Trophoblast cell (in vitro differentiated cells and primary cell): ENCODE results near the gene ZNF32.
"Not testable (repeated sequence)": the region's sequence is repeated elsewhere in the genome, so short reads cannot be mapped to it uniquely, and the experiment has no call there.

Source experiments
- DNase-seq, 2 donors: peaks; one replicate each; pipeline ENCODE4 v3.0.0-alpha.2; 2016
- H2AFZ ChIP-seq: 2 replicates; pipeline ENCODE4 v1.6.1; 2013; ENCODE audit warnings: low read length, moderate library complexity, mild to moderate bottlenecking; ENCODE audit not compliant: insufficient read depth, poor library complexity
- H2AK5ac ChIP-seq: 2 replicates; pipeline ENCODE4 v1.6.1; 2013; ENCODE audit warnings: mild to moderate bottlenecking, low read length
- H2BK120ac ChIP-seq: 2 replicates; pipeline ENCODE4 v1.6.1; 2013; ENCODE audit warnings: low read length, mild to moderate bottlenecking, moderate library complexity; ENCODE audit not compliant: insufficient read depth, poor library complexity
- H2BK12ac ChIP-seq: 2 replicates; pipeline ENCODE4 v1.6.1; 2013; ENCODE audit warnings: mild to moderate bottlenecking, low read length, moderate library complexity
- H2BK5ac ChIP-seq: 2 replicates; pipeline ENCODE4 v1.6.1; 2013; ENCODE audit warnings: low read length, low read depth, moderate library complexity, mild to moderate bottlenecking; ENCODE audit not compliant: poor library complexity
- H3K14ac ChIP-seq: 2 replicates; pipeline ENCODE4 v1.6.1; 2013; ENCODE audit warnings: mild to moderate bottlenecking, low read length
- H3K18ac ChIP-seq: 2 replicates; pipeline ENCODE4 v1.6.1; 2013; ENCODE audit warnings: mild to moderate bottlenecking, low read length
- H3K23ac ChIP-seq: 2 replicates; pipeline ENCODE4 v1.6.1; 2013; ENCODE audit warnings: low read length
- H3K27ac ChIP-seq: 2 replicates; pipeline ENCODE4 v1.5.1; 2013; ENCODE audit warnings: low read depth, mild to moderate bottlenecking, inconsistent platforms, low read length, moderate library complexity
- H3K27me3 ChIP-seq: 2 replicates; pipeline ENCODE4 v1.6.1; 2013; ENCODE audit warnings: inconsistent platforms, mild to moderate bottlenecking, low read length, moderate library complexity; ENCODE audit not compliant: insufficient read depth
- H3K36me3 ChIP-seq, 2 experiments: 1 replicate in 1 of 2; 2 replicates in 1 of 2; pipeline ENCODE4 v1.6.1; 2013; ENCODE audit warnings: low read length in 2 of 2, mild to moderate bottlenecking in 2 of 2, moderate library complexity in 1 of 2; ENCODE audit not compliant: insufficient read depth in 2 of 2, control insufficient read depth in 1 of 2
- H3K4ac ChIP-seq: 2 replicates; pipeline ENCODE4 v1.6.1; 2013; ENCODE audit warnings: low read depth, mild to moderate bottlenecking, low read length, moderate library complexity
- H3K4me1 ChIP-seq, 2 experiments: 1 replicate in 1 of 2; 2 replicates in 1 of 2; pipeline ENCODE4 v1.6.1; 2013; ENCODE audit warnings: low read length in 2 of 2, mild to moderate bottlenecking in 2 of 2, moderate library complexity in 1 of 2; ENCODE audit not compliant: insufficient read depth in 2 of 2, control insufficient read depth in 1 of 2
- H3K4me2 ChIP-seq: 2 replicates; pipeline ENCODE4 v1.6.1; 2013; ENCODE audit warnings: inconsistent platforms, mild to moderate bottlenecking, low read length, moderate library complexity
- H3K4me3 ChIP-seq: 2 replicates; pipeline ENCODE4 v1.5.1; 2013; ENCODE audit warnings: mild to moderate bottlenecking, low read depth, low read length, inconsistent platforms
- H3K79me1 ChIP-seq: one replicate; pipeline ENCODE4 v1.6.1; 2013; ENCODE audit warnings: low read length
- H3K79me2 ChIP-seq: 2 replicates; pipeline ENCODE4 v1.6.1; 2013; ENCODE audit warnings: low read length, mild to moderate bottlenecking; ENCODE audit not compliant: control insufficient read depth, insufficient read depth, poor library complexity
- H3K9ac ChIP-seq: 2 replicates; pipeline ENCODE4 v1.6.1; 2013; ENCODE audit warnings: mild to moderate bottlenecking, low read length
- H3K9me3 ChIP-seq: 2 replicates; pipeline ENCODE4 v1.6.1; 2013; ENCODE audit warnings: low read depth, mild to moderate bottlenecking, control low read depth, inconsistent platforms, low read length; ENCODE audit not compliant: insufficient read depth
- H4K12ac ChIP-seq: 2 replicates; pipeline ENCODE4 v1.6.1; 2013; ENCODE audit warnings: low read depth, mild to moderate bottlenecking, low read length, moderate library complexity
- H4K8ac ChIP-seq: 2 replicates; pipeline ENCODE4 v1.6.1; 2013; ENCODE audit warnings: low read depth, mild to moderate bottlenecking, low read length, moderate library complexity
- H4K91ac ChIP-seq: one replicate; pipeline ENCODE4 v1.6.1; 2013; ENCODE audit warnings: low read depth, mild to moderate bottlenecking, low read length, moderate library complexity
- WGBS: extraction: QIAGEN DNeasy Blood & Tissue Kit; methylation state at CpG from one replicate; pipeline ENCODE4 v1.1.7; 2013; ENCODE audit warnings: missing lambda C conversion rate; ENCODE audit not compliant: insufficient read length, insufficient coverage; ENCODE audit errors: extremely low coverage; 5-methylcytosine and 5-hydroxymethylcytosine counted together

ZNF32 gene

DNA sequence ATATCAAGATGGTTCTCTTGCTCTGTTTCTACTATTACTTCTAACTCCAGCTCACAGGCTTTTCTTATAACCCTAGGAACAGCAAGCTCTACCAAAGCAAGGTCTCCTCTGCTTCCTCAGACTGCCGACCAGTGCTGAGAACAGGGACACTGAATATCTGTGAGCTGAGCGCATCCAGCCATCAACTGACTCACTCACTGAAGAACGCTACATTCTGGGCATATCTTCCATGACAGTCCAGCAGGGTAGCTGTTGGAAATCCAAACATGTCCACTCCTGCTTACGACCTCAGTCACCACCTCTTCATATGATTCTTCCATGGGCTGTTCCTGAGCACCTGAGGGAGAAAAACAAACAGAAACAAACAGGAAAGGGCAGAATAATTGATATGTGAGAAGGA is 2.8 kb downstream of the ZNF32 start:
- Histone ChIP-seq H2AFZ (no peak overlapping the region), H3K79me2 (peaks cover 5% of the 10 kb centered on the region), H3K9ac (no peak overlapping the region), H3K4me3 (no peak overlapping the region), H3K9me3 (peaks cover 15% of the 10 kb centered on the region), H3K79me1 (peaks cover 7% of the 10 kb centered on the region), H3K36me3 (peaks cover 11 to 17% of the 10 kb centered on the region in 2 experiments), H3K23ac (no peak overlapping the region), H4K12ac (no peak overlapping the region), H2BK5ac (no peak overlapping the region), H3K14ac (no peak overlapping the region), H2BK120ac (no peak overlapping the region), H2BK12ac (no peak overlapping the region), H2AK5ac (no peak overlapping the region), H3K18ac (no peak overlapping the region), H3K4me2 (no peak overlapping the region), H3K4me1 (peaks cover 0 to 7% of the 10 kb centered on the region in 2 experiments), H3K4ac (no peak overlapping the region), H3K27me3 (peaks cover 2% of the 10 kb centered on the region), H4K8ac (no peak overlapping the region), H3K27ac (no peak overlapping the region), H4K91ac (no peak overlapping the region)
- WGBS = no CpG with 5 or more reads among the region's 4 CpGs
- peak; percentile 66 to 72 for DNase-seq

DNA sequence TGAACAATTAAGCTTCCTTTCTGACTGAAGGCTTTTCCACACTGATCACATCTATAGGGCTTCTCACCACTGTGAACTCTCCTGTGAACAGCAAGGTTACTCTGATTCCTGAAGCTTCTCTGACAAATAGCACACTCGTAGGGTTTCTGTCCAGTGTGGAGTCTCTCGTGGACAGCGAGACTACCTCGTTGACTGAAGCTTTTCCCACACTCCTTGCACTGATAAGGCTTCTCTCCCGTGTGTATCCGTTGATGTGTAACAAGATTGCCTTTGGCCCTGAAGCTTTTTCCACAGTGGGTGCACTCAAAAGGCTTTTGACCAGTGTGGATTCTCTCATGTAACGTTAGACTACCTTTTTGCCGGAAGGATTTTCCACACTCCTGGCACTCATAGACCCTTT is 4.4 kb downstream of the ZNF32 start:
- H3K23ac ChIP-seq = no peak overlapping the region
- no peak overlapping the region for H3K4me2 ChIP-seq
- H3K18ac ChIP-seq = no peak overlapping the region
- no peak overlapping the region for H4K91ac ChIP-seq
- H3K4me3 ChIP-seq = no peak overlapping the region
- no peak overlapping the region for H3K27ac ChIP-seq
- no peak overlapping the region for H2BK12ac ChIP-seq
- no peak for DNase-seq
- peaks cover 5% of the 10 kb centered on the region for H3K79me2 ChIP-seq
- no peak overlapping the region for H4K12ac ChIP-seq
- H3K9me3 ChIP-seq = peaks cover 15% of the 10 kb centered on the region
- H3K9ac ChIP-seq = no peak overlapping the region
- no peak overlapping the region for H2BK120ac ChIP-seq
- no peak overlapping the region for H4K8ac ChIP-seq
- H2AK5ac ChIP-seq = no peak overlapping the region
- no peak overlapping the region for H2BK5ac ChIP-seq
- H3K4me1 ChIP-seq = peaks cover 0 to 7% of the 10 kb centered on the region in 2 experiments
- H2AFZ ChIP-seq = no peak overlapping the region
- H3K14ac ChIP-seq = no peak overlapping the region
- no peaks in the 10 kb centered on the region for H3K27me3 ChIP-seq
- H3K4ac ChIP-seq = no peak overlapping the region
- WGBS = no CpG with 5 or more reads among the region's 8 CpGs
- H3K79me1 ChIP-seq = peaks cover 7% of the 10 kb centered on the region
- H3K36me3 ChIP-seq = peaks cover 11 to 17% of the 10 kb centered on the region in 2 experiments

- no peak overlapping the region for H3K9ac ChIP-seq
- no peak overlapping the region for H2BK5ac ChIP-seq
- H3K27me3 ChIP-seq = no peaks in the 10 kb centered on the region
- H3K4me3 ChIP-seq = no peak overlapping the region
- no peak overlapping the region for H4K8ac ChIP-seq
- no peak overlapping the region for H2BK120ac ChIP-seq
- no peak overlapping the region for H2BK12ac ChIP-seq
- H3K79me1 ChIP-seq = no peaks in the 10 kb centered on the region
- no peak overlapping the region for H2AFZ ChIP-seq
- peaks cover 12% of the 10 kb centered on the region for H3K9me3 ChIP-seq
- no peaks in the 10 kb centered on the region for H3K79me2 ChIP-seq
- no peak overlapping the region for H4K12ac ChIP-seq
- H3K23ac ChIP-seq = no peak overlapping the region
- DNase-seq = no peak
- no peak overlapping the region for H4K91ac ChIP-seq
- no peak overlapping the region for H3K4me2 ChIP-seq
- H3K14ac ChIP-seq = no peak overlapping the region
- H3K27ac ChIP-seq = no peak overlapping the region
- H3K36me3 ChIP-seq = peaks cover 9 to 12% of the 10 kb centered on the region in 2 experiments
- H2AK5ac ChIP-seq = no peak overlapping the region
- no peak overlapping the region for H3K4ac ChIP-seq
- no peak overlapping the region for H3K18ac ChIP-seq
- H3K4me1 ChIP-seq = no peaks in the 10 kb centered on the region
These were observed 8.1 kb downstream of the ZNF32 start for GRCh38 chr10:43640603-43641002.

DNA sequence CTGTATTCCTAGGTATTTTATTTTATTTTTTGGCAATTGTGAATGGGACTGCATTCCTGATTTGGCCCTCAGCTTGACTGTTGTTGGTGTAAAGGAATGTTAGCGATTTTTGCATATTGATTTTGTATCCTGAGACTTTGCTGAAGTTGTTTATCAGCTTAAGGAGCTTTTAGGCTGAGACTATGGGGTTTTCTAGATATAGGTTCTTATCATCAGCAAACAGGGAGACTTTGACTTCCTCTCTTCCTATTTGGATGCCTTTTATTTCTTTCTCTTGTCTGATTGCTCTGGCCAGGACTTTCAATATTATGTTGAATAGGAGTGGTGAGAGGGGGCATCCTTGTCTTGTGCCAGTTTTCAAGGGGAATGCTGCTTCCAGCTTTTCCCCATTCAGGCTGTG is 12.9 kb downstream of the ZNF32 start:
- H4K8ac ChIP-seq, H3K14ac ChIP-seq, H4K12ac ChIP-seq, H2BK12ac ChIP-seq, H3K4me1 ChIP-seq, H3K23ac ChIP-seq, H3K79me1 ChIP-seq, H3K4me3 ChIP-seq, H3K79me2 ChIP-seq, H3K9me3 ChIP-seq, DNase-seq, H2BK120ac ChIP-seq, H2AFZ ChIP-seq, H2AK5ac ChIP-seq, H3K27me3 ChIP-seq, H2BK5ac ChIP-seq, H3K9ac ChIP-seq, H3K36me3 ChIP-seq, H3K4me2 ChIP-seq, H4K91ac ChIP-seq, H3K4ac ChIP-seq, H3K27ac ChIP-seq, H3K18ac ChIP-seq: not testable (repeated sequence)
- no CpG with 5 or more reads among the region's 1 CpG for WGBS
